Measurements from ENCODE around the gene KCNIP3.
"Not testable (repeated sequence)": the region's sequence is repeated elsewhere in the genome, so short reads cannot be mapped to it uniquely, and the experiment has no call there.

KCNIP3 gene

DNA sequence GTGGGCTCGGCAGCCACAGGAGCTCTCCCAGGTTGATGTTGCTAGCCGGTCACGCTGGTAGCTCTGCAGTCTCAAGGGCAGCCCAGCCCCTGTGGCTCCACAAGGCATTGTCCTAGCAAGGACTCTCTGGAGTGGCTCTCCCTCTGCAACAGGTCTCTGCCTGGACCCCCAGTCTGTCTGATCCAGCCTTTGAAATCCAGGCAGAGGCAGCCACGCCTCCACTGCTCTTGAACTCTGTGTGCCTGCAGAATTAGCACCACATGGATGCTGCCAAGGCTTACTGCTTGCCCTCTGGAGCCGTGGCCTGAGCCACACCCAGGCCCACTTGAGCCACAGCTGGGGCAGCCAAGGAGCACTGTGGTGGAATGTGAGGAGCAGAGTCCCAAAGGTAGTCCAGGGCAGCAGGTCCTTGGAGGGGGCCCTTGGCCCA, 62.4 kb downstream of the KCNIP3 start:
- no peak for DNase-seq (ENCODE audit: low read depth in 1 of 2, low spot score in 1 of 2)

DNA sequence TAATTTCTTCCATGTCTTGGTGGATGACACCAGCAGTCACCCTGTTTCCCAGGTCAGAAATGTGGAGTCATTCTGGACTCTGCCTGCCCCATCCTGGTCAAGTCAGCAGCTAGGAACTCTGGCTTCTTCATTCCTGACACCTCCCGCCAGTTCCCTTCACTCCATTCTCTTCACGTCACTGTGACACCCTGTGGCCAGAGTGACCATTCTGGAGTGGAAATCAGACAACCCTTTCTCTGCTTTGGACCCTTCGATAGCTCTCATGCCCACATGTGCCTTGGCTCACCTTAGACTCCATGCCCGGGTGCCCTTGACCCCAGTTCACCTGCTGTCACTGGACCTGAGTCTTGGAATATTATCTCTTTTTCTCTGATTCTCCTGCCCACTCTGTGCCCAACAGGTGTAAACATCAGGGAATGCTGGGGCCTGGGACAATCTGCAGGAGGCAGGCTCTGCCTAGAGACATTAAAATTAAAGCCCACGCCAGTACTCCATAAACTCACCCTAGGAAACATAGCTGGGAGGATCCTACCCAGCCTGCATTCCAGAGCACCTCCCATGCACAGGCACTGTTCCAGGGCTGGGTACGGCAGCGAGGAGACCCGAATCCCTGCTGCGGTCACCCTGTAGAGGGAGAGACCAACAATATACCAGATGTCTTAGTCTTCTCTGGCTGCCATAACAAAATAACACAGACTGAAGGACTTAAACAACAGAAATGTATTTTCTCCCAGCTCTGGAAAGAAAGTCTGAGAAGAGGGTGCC, 64.3 kb downstream of the KCNIP3 start:
- no peak for DNase-seq (ENCODE audit: low read depth in 1 of 2, low spot score in 1 of 2)

DNA sequence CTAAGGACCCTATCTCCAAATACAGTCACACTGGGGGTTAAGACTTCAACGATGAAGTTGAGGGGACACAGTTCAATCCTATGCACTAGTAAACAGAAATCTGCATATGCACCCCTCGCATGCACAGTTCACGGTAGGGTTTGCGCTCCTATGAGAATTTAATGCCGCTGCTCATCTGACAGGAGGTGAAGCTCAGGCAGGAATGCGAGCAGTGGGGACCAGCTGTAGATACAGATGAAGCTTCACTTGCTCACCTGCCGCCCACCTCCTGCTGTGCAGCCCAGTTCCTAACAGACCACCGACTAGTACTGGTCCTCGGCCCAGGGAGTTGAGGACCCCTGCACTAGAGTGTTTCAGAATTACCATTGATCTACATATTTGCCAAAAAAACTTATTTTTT, 65.3 kb downstream of the KCNIP3 start:
- DNase-seq (ENCODE audit: low read depth in 1 of 2, low spot score in 1 of 2) = no peak

DNA sequence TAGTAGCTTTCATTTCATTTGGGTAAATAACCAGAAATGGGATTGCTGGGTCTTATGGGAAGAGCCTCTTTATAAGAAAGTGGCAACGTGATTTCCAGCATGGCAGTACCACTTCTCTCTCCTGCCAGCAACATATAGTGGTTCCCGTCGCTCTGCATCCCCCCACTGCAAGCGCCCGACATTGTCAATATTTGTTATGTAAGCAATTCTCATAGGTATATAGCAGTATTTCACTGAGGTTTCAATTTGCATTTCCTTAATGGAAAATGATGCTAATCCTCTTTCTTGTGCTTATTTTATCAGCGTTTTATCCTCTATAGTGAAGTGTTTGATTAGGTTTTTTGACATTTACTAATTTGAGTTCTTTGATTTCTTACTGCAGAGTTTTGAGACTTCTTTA, 69.4 kb downstream of the KCNIP3 start:
- DNase-seq (ENCODE audit: low read depth in 1 of 2, low spot score in 1 of 2) = no peak

DNA sequence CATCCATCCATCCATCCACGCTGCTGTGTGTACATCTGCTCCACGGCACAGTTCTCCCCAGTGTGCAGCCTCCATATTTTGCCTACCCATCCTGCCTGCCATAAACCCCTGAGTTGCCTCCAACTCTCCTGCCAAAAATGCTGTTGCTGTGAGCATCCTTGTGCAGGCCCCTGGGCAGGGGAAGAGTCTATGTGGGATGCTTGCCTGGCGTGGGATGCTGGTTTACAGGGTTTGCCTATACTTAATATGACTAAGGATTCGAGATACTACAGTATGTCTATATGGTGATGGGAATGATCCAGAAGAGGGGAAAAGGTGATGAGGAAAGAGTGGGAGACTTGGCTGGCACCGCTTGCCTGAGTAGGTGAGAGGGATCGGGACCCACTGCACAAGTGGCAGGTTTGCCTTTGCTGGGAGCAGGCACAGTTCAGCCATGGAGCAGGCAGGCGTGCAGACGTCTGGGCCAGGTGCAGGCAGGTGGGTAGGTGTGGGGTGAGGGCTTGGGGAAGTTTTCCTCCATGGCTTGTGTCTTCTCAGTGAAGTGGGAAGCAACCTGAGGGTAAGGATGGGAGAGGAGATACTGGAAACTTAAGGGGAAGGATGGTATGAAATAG, 75.2 kb downstream of the KCNIP3 start:
- DNase-seq (ENCODE audit: low read depth in 1 of 2, low spot score in 1 of 2) = no peak

DNA sequence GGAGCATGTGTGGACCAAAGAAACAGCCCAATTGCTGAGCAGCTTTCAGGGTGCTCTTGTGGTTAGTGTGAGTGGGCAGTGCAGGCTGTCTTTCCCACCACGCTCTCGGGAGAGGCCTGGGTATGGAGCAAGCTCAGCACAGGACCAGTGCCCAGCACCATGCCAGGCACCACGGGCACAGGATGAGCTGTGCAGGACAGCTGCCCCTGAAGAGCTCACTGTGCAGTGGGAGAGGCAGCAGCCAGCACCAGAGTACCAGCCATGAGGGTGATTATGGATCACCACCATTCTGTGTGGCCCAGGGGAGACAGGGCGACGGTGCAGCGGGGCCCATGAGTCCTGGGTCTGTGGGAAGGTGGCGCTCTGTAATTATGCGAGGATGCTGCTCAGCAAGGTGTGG, 75.7 kb downstream of the KCNIP3 start:
- no peak for DNase-seq (ENCODE audit: low read depth in 1 of 2, low spot score in 1 of 2)

DNA sequence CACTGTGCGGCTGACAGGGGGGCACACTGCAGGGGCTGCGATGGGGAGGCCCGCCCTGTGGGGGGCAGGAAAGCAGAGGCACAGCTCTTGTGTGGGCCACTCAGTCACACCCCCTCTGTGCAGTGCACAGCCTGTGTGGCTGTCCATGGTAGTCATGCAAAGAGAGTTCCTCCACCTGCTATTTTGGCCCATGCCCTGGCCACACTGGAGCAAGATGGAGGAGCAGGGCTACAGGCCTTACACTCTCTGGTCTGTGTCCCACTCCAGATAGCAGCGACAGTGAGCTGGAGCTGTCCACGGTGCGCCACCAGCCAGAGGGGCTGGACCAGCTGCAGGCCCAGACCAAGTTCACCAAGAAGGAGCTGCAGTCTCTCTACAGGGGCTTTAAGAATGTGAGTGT, 76.9 kb downstream of the KCNIP3 start:
- no peak for DNase-seq (ENCODE audit: low read depth in 1 of 2, low spot score in 1 of 2)

DNA sequence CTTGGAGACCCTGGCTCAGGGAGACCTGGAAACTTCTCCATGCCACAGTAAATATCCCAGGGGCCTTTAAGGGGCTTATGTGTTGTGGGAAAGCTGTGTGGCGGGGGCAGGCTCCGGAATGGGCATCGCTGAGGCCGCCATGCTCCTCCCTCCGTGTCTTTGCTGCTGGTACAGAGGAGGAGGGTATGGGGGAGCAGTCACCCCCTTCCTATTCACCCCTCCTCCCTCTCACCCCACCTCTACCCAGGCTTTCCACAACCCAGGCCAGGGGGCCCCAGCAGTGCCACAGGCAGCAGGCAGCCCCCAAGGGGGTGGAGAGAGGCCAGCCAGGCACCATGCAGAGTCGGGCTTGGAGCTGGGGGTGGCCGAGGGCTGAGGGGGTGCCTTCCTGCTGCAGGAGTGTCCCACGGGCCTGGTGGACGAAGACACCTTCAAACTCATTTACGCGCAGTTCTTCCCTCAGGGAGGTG, 77.3 kb downstream of the KCNIP3 start:
- no peak for DNase-seq (ENCODE audit: low read depth in 1 of 2, low spot score in 1 of 2)

DNA sequence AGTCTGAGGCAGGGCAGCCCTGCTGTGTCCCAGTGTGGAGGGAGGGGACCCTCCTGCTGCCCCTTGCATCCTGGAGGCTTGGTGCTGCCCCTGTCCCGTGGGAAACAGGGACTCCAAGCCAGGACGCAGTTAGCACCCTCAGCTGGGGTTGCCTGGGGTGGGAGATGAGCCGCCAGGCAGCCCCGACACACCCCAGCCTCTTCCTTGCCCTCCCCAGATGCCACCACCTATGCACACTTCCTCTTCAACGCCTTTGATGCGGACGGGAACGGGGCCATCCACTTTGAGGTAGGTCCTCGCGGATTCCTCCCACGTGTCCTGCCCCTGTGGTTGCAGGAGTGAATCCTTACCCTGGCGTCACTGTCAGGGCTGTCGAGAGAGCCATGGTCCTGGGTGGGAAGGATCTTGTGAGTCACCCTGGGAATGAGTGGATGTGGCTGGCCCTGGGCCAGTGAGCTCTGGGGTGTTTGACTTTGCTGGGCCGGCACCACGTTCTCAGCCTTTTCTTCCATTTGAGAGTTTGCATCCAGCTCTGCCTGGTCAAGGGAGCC, 77.8 kb downstream of the KCNIP3 start:
- DNase-seq (ENCODE audit: low read depth in 1 of 2, low spot score in 1 of 2) = no peak

DNA sequence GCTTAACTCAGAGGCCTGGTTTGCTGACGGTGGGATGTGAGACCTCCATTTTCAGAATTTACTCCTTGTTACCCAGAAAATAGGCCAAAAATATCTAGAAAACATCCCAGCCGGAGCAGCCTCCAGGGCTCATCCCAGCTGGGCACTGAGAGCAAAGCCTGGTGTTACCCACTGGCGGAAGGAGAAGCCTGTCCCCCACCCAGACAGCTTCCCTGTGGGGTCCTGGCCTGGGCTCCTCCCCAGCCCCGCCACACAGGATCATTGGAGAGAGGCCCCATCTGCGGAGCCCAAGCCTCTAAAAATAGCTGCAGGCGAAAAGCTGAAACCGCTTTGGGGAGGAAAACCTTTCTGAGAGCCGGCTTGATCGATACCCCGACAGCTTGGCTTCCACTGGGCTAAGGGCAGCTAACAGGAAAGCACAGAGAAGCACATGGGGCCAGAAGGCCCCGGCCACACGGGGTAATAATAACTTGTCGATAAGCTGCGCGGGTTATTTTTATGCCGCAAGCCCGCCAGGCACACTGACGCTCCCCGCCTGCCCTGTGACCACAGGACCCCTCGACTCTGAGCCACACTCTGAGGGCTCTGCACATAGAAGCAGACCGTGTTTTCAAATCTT, 78.5 kb downstream of the KCNIP3 start:
- DNase-seq (ENCODE audit: low read depth in 1 of 2, low spot score in 1 of 2) = no peak

DNA sequence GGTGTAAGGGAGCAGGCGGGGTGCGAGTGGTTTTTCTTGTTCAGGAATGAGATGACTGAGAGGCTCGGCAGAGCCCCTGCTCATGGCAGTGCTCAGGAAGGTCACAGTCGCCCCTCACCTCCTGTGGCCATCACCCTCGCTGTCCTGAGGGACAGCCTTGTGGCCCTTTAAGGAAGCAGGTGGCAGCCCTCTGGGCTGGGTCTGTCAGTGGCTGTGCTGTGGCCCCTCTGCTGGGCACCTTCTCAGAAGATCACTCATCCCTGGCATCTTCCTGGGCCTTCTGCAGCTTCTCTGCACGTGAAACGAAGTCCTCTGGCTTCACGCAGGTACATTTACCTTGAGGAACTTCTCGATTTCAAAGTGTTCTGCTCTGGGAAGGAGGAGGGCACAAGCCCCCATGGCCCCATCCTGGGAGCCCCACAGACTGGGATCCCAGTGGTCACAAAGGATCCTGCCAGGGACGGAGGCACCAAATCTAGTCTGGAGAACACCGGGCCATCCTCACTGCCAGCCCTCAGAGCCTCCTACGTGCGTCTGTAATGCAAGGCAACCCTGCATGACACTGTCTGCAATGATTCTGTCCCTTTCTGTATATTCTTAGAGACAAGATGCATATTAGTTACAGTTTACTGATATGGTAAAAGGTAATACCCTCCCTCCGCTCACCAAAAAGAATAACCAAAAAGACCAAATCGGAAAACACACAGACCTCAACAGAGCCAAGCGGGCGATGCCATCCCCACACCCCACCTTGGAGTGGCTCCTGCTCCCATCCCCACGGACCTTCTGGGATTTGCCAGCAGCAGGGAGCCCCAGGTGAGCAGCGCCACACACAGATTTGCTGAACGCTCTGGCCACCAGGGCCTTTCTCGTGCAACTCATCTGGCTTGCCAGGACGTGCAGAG, 79.4 kb downstream of the KCNIP3 start:
- DNase-seq (ENCODE audit: low read depth in 1 of 2, low spot score in 1 of 2) = no peak

DNA sequence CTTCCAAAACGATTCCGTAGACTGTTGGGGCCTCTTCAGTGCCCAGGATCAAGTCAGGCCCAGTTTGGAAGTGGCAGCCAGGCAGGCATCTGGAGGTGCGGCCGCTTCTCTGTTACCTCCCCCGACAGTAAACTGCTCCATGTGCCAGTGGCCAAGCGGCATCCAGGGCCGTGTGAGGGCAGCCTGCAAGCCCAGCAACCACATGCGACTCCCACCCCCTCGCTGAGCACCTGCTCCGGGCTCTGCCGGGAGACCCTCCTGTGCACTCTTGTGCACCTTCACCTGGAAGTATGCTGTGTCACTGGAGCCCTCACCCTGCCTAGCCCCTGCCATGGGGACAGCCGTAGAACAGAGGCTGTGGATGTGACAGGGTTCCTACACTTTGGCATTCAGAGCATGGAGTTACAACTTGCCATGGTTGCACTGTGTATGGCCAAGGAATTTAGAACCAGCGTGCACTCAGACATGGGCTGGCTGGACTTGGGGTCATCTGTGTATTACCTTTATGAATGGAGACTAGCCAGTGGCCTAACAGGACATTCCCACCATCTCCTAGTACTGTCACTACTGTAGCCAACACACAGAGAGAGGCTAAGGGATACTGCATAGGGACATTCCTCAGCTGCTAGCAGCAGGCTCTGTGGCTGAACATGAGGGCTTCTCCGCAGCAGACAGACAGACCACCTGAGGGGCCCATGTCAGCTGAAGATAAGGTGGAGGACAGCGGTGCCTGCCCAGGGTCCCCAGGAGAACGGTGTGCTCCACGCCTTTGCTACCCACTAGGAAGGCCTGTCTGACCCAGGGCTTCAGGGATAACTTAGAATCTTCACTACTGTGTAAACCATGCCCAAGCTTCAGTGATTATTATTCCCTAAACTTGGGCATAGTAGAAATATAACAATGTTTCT, 80.3 kb downstream of the KCNIP3 start:
- DNase-seq (ENCODE audit: low read depth in 1 of 2, low spot score in 1 of 2) = no peak

DNA sequence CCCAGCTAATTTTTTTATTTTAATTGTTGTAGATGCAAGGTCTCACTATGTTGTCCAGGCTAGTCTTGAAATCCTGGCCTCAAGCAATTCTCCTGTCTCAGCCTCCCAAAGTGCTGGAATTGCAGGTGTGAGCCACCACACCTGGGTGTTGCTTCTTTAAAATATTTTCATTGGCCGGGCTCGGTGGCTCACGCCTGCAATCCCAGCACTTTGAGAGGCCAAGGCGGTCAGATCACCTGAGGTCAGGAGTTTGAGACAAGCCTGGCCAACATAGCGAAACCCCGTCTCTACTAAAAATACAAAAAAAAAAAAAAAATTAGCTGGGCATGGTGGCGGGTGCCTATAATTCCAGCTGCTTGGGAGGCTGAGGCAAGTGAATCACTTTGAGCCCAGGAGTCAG, 81.1 kb downstream of the KCNIP3 start:
- not testable (repeated sequence) for DNase-seq (ENCODE audit: low read depth in 1 of 2, low spot score in 1 of 2)

DNA sequence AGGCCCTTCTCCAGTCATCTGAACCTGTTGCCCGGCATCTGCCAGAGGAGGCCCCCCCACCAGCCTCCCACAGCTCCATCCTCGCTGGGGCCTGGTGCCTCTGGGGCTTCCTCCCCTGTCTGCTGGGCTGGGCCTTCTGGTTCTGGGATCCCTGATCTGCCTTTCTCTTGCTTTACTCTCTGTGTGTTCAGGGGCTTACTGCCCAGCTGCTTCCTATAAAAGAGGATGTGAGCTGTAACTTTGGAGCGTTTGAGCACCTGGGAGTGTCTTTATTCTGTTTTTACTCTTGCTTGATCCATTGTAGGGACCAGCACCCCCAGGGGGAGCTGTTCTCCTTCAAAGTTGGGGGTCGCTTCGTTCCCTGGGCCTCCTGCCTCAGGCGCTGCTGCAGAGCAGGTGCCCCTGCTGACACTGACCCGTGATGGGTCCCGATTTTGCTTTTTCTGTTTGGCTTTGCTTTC, 82.3 kb downstream of the KCNIP3 start:
- no peak for DNase-seq (ENCODE audit: low read depth in 1 of 2, low spot score in 1 of 2)

DNA sequence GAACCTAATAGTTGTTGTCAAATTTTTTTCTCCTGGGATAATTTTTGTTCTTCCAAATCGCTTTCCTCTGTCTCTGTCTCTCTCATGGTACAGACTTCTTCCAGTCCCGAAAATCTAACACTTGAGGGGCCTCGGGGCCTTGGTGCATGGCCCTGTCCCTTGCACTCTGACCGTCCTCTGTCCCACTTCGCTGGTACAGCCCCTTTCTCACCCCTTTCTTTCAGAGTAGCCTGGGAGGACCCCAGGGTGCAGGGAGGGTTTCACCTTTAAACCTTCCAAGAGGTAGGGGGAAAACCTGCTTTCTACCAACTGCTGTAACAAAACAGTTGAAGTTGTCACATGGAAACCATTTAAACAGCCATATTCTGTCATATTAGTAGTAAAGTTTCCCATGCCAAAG, 83.1 kb downstream of the KCNIP3 start:
- no peak for DNase-seq (ENCODE audit: low read depth in 1 of 2, low spot score in 1 of 2)

DNA sequence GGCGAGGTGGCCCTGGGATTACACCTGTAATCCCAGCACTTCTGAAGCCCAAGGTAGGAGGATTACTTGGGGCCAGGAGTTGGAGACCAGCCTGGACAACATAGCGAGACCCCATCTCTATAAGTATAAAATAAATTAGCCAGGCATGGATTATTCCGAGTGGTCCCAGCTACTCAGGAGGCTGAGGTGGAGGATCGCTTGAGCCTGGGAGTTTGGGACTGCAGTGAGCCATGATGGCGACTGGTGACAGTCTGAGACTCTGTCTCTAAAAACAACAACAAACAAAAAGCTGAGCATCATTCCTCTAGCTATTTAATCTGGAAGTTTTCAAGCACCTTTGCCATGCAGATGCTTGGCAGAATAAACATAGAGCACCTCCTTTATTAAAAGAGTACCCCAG, 83.6 kb downstream of the KCNIP3 start:
- DNase-seq (ENCODE audit: low read depth in 1 of 2, low spot score in 1 of 2) = no peak

DNA sequence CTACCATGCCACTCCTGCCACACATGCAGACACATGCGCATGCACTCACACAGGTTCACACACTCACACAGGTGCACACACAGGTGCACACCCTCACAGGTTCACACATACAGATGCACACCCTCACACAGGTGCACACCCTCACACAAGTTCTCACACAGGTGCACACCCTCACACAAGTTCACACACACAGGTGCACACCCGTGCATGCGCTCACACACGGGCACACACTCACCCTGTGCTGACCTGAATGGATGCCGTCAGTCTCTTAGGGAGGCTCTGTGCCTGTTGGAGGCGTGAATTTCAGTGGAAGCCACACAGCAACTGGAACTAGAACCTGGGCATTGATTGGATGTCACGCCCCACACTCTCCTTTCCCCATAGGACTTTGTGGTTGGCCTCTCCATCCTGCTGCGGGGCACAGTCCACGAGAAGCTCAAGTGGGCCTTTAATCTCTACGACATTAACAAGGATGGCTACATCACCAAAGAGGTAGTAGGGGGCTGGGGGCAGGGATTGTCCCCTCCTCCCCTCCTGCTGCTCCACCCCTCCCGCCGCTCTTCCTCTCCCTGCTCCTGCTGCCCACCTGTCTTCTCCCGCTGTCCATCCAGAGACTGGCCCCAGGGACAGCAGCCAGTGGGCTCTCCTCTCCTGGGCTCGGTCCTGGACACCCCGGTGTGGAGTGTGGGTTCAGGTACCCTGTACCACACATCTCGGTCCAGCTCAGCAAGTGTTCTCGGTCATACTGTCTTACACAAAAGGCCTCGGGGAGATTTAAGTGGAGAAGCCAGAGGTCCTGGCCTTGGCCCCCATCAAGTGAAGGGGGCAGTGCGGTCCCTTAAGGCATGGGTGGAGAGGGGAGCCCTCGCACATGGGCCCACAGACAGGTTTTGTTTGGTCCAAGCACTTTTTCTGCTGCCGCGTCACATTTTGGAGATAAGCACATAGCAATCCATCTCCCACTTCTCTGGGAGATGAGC, 84.4 kb downstream of the KCNIP3 start:
- no peak for DNase-seq (ENCODE audit: low read depth in 1 of 2, low spot score in 1 of 2)

DNA sequence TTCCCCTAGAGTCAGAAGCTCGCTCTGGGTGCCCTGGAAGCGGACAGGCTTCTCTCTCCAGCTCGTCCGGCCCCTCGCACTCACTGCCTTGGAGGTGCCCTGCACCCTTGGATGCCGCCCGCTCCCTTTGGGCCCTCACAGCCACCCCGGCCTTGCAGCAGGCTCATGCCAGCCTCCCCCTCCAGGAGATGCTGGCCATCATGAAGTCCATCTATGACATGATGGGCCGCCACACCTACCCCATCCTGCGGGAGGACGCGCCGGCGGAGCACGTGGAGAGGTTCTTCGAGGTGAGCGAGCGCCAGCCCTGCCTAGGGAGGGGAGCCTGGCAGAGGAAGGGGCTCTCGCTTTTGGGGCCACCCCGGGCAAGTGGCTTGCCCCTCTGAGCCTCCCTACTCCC, 85.0 kb downstream of the KCNIP3 start:
- no peak for DNase-seq (ENCODE audit: low read depth in 1 of 2, low spot score in 1 of 2)

Measured in activated T-helper 1 cell treated with anti-CD3 and anti-CD28 coated beads, Interleukin-2, amount 50 U/mL, for 16 hours (primary cell).